Erythroblast (primary cell): Measurements from ENCODE around the gene UBE2Z.

ENCODE experiments used
- GATA1 ChIP-seq: IDR thresholded peaks from 2 replicates; pipeline ENCODE4 v1.6.1; 2011; ENCODE audit warnings: low read depth, mild to moderate bottlenecking, control low read depth, low read length, moderate library complexity
- POLR2A ChIP-seq: IDR thresholded peaks from 2 replicates; pipeline ENCODE4 v1.6.1; 2011; ENCODE audit warnings: mild to moderate bottlenecking, low read length

DNA sequence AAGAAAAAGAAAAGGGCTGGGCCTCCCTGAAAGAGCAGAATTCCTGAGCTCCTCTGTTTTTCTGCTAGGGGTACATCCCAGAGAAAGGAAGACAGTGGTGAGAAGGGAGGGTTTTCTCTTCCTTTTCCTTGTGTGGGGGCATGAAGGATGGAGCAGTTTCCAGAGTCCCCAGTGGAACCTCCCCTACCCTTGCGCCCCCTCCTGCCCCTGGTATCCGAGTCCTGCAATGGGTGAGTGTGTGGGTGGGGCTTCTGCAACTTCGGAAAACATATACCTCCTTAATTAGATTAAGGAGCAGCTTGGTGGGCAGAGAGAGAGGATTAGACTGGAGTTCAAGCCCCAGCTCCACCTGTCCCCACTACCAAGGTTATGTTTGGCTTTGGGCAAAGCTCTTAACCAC is 65.6 kb downstream of the UBE2Z start:
- TF ChIP-seq POLR2A (no peak), GATA1 (no peak)
